WTC11 (cell line): ENCODE data around the gene EMC6. TPM values are rescaled to one million over a fixed set of nuclear protein-coding genes. Genes with fewer than 3 reads are reported as not detected.

Source experiments
- ATAC-seq: fragments of 200-7000 bp; cut with Tn5 transposase; 2 replicates; pipeline ENCODE4 v1.10.0; 2021; ENCODE audit warnings: mild to moderate bottlenecking, moderate library complexity
- CTCF ChIA-PET: fragments of 300-600 bp; sonication (Branson Sonifier 250); formaldehyde crosslinking; loops from one replicate; lab custom pipeline; 2021; ENCODE audit warnings: antibody characterized with exemption; lab: Charles Lee
- POLR2A ChIA-PET: fragments of 350-600 bp; sonication (Branson Sonifier 250); formaldehyde crosslinking; loops from one replicate; lab custom pipeline; 2021; ENCODE audit warnings: antibody characterized with exemption; lab: Charles Lee
- DNase-seq: peaks from one replicate; pipeline ENCODE4 v3.0.0; 2021; ENCODE audit warnings: low spot score
- H3K27ac Mint-ChIP-seq: 2 replicates; pipeline ENCODE4 v1.8.0; 2021; ENCODE audit warnings: mixed read lengths
- H3K27me3 Mint-ChIP-seq: 2 replicates; pipeline ENCODE4 v1.8.0; 2021; ENCODE audit warnings: low read depth, mild to moderate bottlenecking, moderate library complexity, mixed read lengths
- H3K36me3 Mint-ChIP-seq: 2 replicates; pipeline ENCODE4 v1.8.0; 2021; ENCODE audit warnings: mixed read lengths
- H3K4me1 Mint-ChIP-seq: 2 replicates; pipeline ENCODE4 v1.8.0; 2022; ENCODE audit warnings: mixed read lengths
- H3K4me3 Mint-ChIP-seq: 2 replicates; pipeline ENCODE4 v1.8.0; 2021; ENCODE audit warnings: mild to moderate bottlenecking, moderate library complexity, mixed read lengths
- H3K9me3 Mint-ChIP-seq: 2 replicates; pipeline ENCODE4 v1.8.0; 2021; ENCODE audit warnings: mixed read lengths
- AFF4 ChIP-seq: sonication (generic); formaldehyde crosslinking; IDR thresholded peaks from 2 replicates; pipeline ENCODE4 v1.8.1; 2023; ENCODE audit warnings: mild to moderate bottlenecking, missing genetic modification reagents, borderline replicate concordance
- AR ChIP-seq: fragments of 250-450 bp; sonication (Bioruptor Pico); IDR thresholded peaks from 2 replicates; pipeline ENCODE4 v1.9.0; 2021; ENCODE audit warnings: mild to moderate bottlenecking
- CREB1 ChIP-seq: sonication (generic); formaldehyde crosslinking; IDR thresholded peaks from 2 replicates; pipeline ENCODE4 v1.8.0; 2023; ENCODE audit warnings: mild to moderate bottlenecking, missing genetic modification reagents
- FOXJ3 ChIP-seq: sonication (generic); formaldehyde crosslinking; IDR thresholded peaks from 2 replicates; pipeline ENCODE4 v1.9.0; 2021; ENCODE audit warnings: missing genetic modification reagents, mild to moderate bottlenecking, borderline replicate concordance
- HMGA2 ChIP-seq: fragments of 250-450 bp; sonication (Bioruptor Pico); IDR thresholded peaks from 2 replicates; pipeline ENCODE4 v1.4.0; 2021; ENCODE audit warnings: mild to moderate bottlenecking, moderate library complexity
- KAT7 ChIP-seq: sonication (generic); formaldehyde crosslinking; IDR thresholded peaks from 2 replicates; pipeline ENCODE4 v1.8.1; 2023; ENCODE audit warnings: missing genetic modification reagents, mild to moderate bottlenecking, borderline replicate concordance
- NFE2L1 ChIP-seq: sonication (generic); formaldehyde crosslinking; IDR thresholded peaks from 2 replicates; pipeline ENCODE4 v1.8.1; 2023; ENCODE audit warnings: missing genetic modification reagents
- NR2C2 ChIP-seq: sonication (generic); formaldehyde crosslinking; IDR thresholded peaks from 2 replicates; pipeline ENCODE4 v1.8.0; 2022; ENCODE audit warnings: mild to moderate bottlenecking, missing genetic modification reagents
- PREB ChIP-seq: sonication (generic); formaldehyde crosslinking; IDR thresholded peaks from 2 replicates; pipeline ENCODE4 v1.8.1; 2022; ENCODE audit warnings: mild to moderate bottlenecking, missing genetic modification reagents, moderate library complexity, borderline replicate concordance
- TCF7 ChIP-seq: sonication (generic); formaldehyde crosslinking; IDR thresholded peaks from 2 replicates; pipeline ENCODE4 v1.8.0; 2022; ENCODE audit warnings: mild to moderate bottlenecking, low read depth, missing genetic modification reagents, moderate library complexity
- TEAD1 ChIP-seq: sonication (generic); formaldehyde crosslinking; IDR thresholded peaks from 2 replicates; pipeline ENCODE4 v1.8.0; 2022; ENCODE audit warnings: mild to moderate bottlenecking, missing genetic modification reagents
- ZNF219 ChIP-seq: sonication (generic); formaldehyde crosslinking; IDR thresholded peaks from 2 replicates; pipeline ENCODE4 v1.8.0; 2023; ENCODE audit warnings: missing genetic modification reagents, mild to moderate bottlenecking, borderline replicate concordance
- ZNF317 ChIP-seq: sonication (generic); formaldehyde crosslinking; IDR thresholded peaks from 2 replicates; pipeline ENCODE4 v1.8.1; 2023; ENCODE audit warnings: low read depth, mild to moderate bottlenecking, moderate library complexity, missing genetic modification reagents, borderline replicate concordance
- ZNF423 ChIP-seq: fragments of 250-450 bp; sonication (Bioruptor Pico); IDR thresholded peaks from 2 replicates; pipeline ENCODE4 v2.1.2; 2022; ENCODE audit warnings: mild to moderate bottlenecking, moderate library complexity
- ZNF512 ChIP-seq: sonication (generic); formaldehyde crosslinking; IDR thresholded peaks from 2 replicates; pipeline ENCODE4 v1.8.1; 2022; ENCODE audit warnings: missing genetic modification reagents, borderline replicate concordance
- ZNF671 ChIP-seq: fragments of 250-450 bp; sonication (Bioruptor Pico); IDR thresholded peaks from 2 replicates; pipeline ENCODE4 v1.8.0; 2021; ENCODE audit warnings: mild to moderate bottlenecking
- total RNA-seq: library from RNA; stranded (reverse); gene quantifications from 3 replicates; pipeline ENCODE4 v1.2.3, GENCODE V29; 2021
- TF ChIP-seq, protein P1 (sequence below): fragments of 250-450 bp; sonication (Bioruptor Pico); IDR thresholded peaks from 2 replicates; pipeline ENCODE4 v2.1.2; 2022; ENCODE audit warnings: mild to moderate bottlenecking, moderate library complexity

The EMC6 gene
- total RNA-seq, 1 experiment from 2014 or later, result 86.0 TPM

DNA sequence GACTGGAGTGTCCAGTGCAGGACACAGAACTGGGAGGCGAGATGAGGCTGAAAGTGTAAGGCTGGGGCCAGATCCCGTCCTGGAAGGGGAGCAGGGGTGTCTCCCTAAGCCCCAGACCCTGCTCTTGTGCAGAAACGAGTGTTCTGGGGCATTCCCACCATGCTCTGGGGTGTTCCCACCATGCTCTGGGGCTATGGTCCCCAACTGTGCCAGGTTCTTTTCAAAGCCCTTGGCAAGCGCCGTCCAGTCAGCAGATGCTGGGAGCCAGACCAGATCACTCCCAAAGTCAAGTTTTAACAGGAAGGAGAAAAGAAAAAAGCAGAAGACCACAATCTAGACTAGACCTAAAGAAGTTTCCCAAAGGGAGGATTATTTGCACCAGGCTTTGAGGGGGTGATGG, 2.8 kb upstream of the EMC6 start (continued):
- TF ChIP-seq AFF4 (CRISPR knock-in tag), result no peak
- no peak for TF ChIP-seq TEAD1
- no peak for TF ChIP-seq HMGA2

DNA sequence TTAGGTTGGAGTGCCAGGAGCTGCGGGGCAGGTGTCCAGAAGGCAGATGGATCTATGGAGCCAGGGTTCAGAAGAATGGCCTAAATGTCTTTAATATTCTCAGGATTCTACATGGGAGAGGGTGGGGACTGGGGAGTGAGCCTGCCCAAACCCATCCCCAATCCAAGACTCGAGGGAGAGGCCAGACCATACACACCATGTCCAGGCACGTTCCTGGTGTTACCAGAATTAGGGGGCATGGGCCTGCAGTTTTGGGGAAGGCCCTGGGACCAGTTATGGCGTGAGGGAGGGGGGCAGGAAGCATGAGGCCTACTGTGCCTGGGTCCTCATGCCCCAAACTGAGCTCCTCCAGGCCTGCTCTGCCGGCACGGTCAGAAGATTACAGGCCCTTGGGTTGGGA, 2.1 kb upstream of the EMC6 start:
- CTCF ChIA-PET, result interaction anchor here (0.8 to 3.2 kb wide), 3 partner anchors 17 to 25 kb away, joined by 3 to 20 read pairs (median 3); no protein-coding TSS in a partner anchor
- TF ChIP-seq ZNF219 (no peak), PREB (CRISPR knock-in tag) (no peak), ZNF512 (CRISPR knock-in tag) (no peak), ZNF317 (CRISPR knock-in tag) (no peak), AR (CRISPR knock-in tag) (no peak), HMGA2 (no peak), CREB1 (no peak), FOXJ3 (no peak), TCF7 (CRISPR knock-in tag) (no peak), ZNF423 (no peak), KAT7 (CRISPR knock-in tag) (no peak), NR2C2 (no peak), ZNF671 (no peak), NFE2L1 (CRISPR knock-in tag) (no peak)
- TF ChIP-seq, protein P1, sequence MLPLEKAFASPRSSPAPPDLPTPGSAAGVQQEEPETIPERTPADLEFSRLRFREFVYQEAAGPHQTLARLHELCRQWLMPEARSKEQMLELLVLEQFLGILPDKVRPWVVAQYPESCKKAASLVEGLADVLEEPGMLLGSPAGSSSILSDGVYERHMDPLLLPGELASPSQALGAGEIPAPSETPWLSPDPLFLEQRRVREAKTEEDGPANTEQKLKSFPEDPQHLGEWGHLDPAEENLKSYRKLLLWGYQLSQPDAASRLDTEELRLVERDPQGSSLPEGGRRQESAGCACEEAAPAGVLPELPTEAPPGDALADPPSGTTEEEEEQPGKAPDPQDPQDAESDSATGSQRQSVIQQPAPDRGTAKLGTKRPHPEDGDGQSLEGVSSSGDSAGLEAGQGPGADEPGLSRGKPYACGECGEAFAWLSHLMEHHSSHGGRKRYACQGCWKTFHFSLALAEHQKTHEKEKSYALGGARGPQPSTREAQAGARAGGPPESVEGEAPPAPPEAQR, result no peak
- TF ChIP-seq, all 79 proteins: peak for 0
- Mint-ChIP-seq H3K36me3 (peaks cover 18% of the 10 kb centered on the region), H3K27ac (peak overlapping the region; percentile 69; the same call in 1 of the 2 replicates), H3K9me3 (no peaks in the 10 kb centered on the region), H3K4me3 (peak overlapping the region; percentile 99), H3K27me3 (no peaks in the 10 kb centered on the region), H3K4me1 (peaks cover 20% of the 10 kb centered on the region)
- POLR2A ChIA-PET, result interaction anchor here (1.7 kb wide), 1 partner anchor 57 kb away, joined by 4 read pairs; the partner anchor contains the start of gene HASPIN
- ATAC-seq, result no peak
- DNase-seq, result no peak
